ENCODE results near the gene C16orf78. TPM values are rescaled to one million over a fixed set of nuclear protein-coding genes. Genes with fewer than 3 reads are reported as not detected.

The C16orf78 gene
- total and polyA plus RNA-seq, 2 donors (not counting 1 experiment from before 2014, with no cell fraction given), result not detected

GRCh38 chr16:49410226-49410625, 36.6 kb downstream of the C16orf78 start:
- Mint-ChIP-seq H3K4me3 (no peak overlapping the region), H3K27me3 (peaks cover 20% of the 10 kb centered on the region), H3K4me1 (peaks cover 4% of the 10 kb centered on the region), H3K27ac (no peak overlapping the region), H3K9me3 (ENCODE audit: insufficient read depth) (no peaks in the 10 kb centered on the region)
- TF ChIP-seq EZH2 (IDR thresholded peaks at IDR 0.05; ENCODE audit: borderline replicate concordance, insufficient read depth, low read depth, low read length, poor library complexity, severe bottlenecking), result no peak
- TF ChIP-seq CTCF (IDR thresholded peaks at IDR 0.05), result no peak
- Histone ChIP-seq H3K4me2 (replicated peaks; ENCODE audit: low read depth, low read length, poor library complexity, severe bottlenecking) (no peak overlapping the region), H4K20me1 (ENCODE audit: control insufficient read depth, insufficient read depth, low read length, poor library complexity, severe bottlenecking) (no peaks in the 10 kb centered on the region), H3K27ac (ENCODE audit: low read length in 2 of 2) (no peak overlapping the region), H3K4me3 (ENCODE audit: control extremely low read depth in 1 of 5, extremely low read depth in 1 of 5, insufficient read depth in 1 of 5, low read depth in 2 of 5, low read length in 4 of 5) (no peak overlapping the region), H3K79me2 (ENCODE audit: control insufficient read depth, insufficient read depth, low read length) (no peaks in the 10 kb centered on the region), H2AFZ (ENCODE audit: insufficient read depth, low read depth, low read length, poor library complexity, severe bottlenecking) (no peak overlapping the region), H3K27me3 (replicated peaks in 1 of 4; ENCODE audit: control extremely low read depth in 1 of 4, control insufficient read depth in 3 of 4, insufficient read depth in 4 of 4, low read length in 3 of 4) (peaks cover 0 to 3% (median 0%) of the 10 kb centered on the region in 4 experiments), H3K36me3 (replicated peaks in 1 of 2; ENCODE audit: control extremely low read depth in 1 of 2, control insufficient read depth in 1 of 2, extremely low read depth in 1 of 2, insufficient read depth in 2 of 2, low read length in 1 of 2) (no peaks in the 10 kb centered on the region), H3K4me1 (ENCODE audit: control insufficient read depth in 2 of 2, insufficient read depth in 2 of 2, low read length in 2 of 2) (peaks cover 0 to 9% of the 10 kb centered on the region in 2 donors), H3K9me3 (ENCODE audit: control extremely low read depth in 1 of 3, control insufficient read depth in 2 of 3, insufficient read depth in 1 of 3, low read length in 2 of 3) (peaks cover 0 to 5% (median 0%) of the 10 kb centered on the region in 3 donors), H3K9ac (ENCODE audit: low read length) (no peak overlapping the region)
- ATAC-seq (ENCODE audit: low read depth) (no peak), DNase-seq (no peak)
- WGBS (ENCODE audit: insufficient coverage), result 87% methylated on average over 3 of the region's 3 CpGs
- POLR2A ChIA-PET, result no interaction called here
- CTCF ChIA-PET, result interaction anchor here (3.5 kb wide), 1 partner anchor 183 kb away, joined by 25 read pairs; no protein-coding TSS in a partner anchor
- intact Hi-C loops (cut with micrococcal nuclease), result no loop called here

- DNase-seq (no peak), ATAC-seq (ENCODE audit: low read depth) (no peak)
- Mint-ChIP-seq H3K9me3 (ENCODE audit: insufficient read depth) (no peaks in the 10 kb centered on the region), H3K4me1 (peaks cover 4% of the 10 kb centered on the region), H3K27ac (no peak overlapping the region), H3K27me3 (peaks cover 20% of the 10 kb centered on the region), H3K4me3 (no peak overlapping the region)
- TF ChIP-seq CTCF (IDR thresholded peaks at IDR 0.05) (no peak), EZH2 (IDR thresholded peaks at IDR 0.05; ENCODE audit: borderline replicate concordance, insufficient read depth, low read depth, low read length, poor library complexity, severe bottlenecking) (no peak)
- Histone ChIP-seq H3K4me2 (replicated peaks; ENCODE audit: low read depth, low read length, poor library complexity, severe bottlenecking) (no peak overlapping the region), H3K27me3 (replicated peaks in 1 of 4; ENCODE audit: control extremely low read depth in 1 of 4, control insufficient read depth in 3 of 4, insufficient read depth in 4 of 4, low read length in 3 of 4) (peaks cover 0 to 3% (median 0%) of the 10 kb centered on the region in 4 experiments), H3K36me3 (replicated peaks in 1 of 2; ENCODE audit: control extremely low read depth in 1 of 2, control insufficient read depth in 1 of 2, extremely low read depth in 1 of 2, insufficient read depth in 2 of 2, low read length in 1 of 2) (no peaks in the 10 kb centered on the region), H3K79me2 (ENCODE audit: control insufficient read depth, insufficient read depth, low read length) (no peaks in the 10 kb centered on the region), H3K27ac (ENCODE audit: low read length in 2 of 2) (no peak overlapping the region), H3K9ac (ENCODE audit: low read length) (no peak overlapping the region), H2AFZ (ENCODE audit: insufficient read depth, low read depth, low read length, poor library complexity, severe bottlenecking) (no peak overlapping the region), H4K20me1 (ENCODE audit: control insufficient read depth, insufficient read depth, low read length, poor library complexity, severe bottlenecking) (no peaks in the 10 kb centered on the region), H3K4me1 (ENCODE audit: control insufficient read depth in 2 of 2, insufficient read depth in 2 of 2, low read length in 2 of 2) (peaks cover 0 to 9% of the 10 kb centered on the region in 2 donors), H3K4me3 (ENCODE audit: control extremely low read depth in 1 of 5, extremely low read depth in 1 of 5, insufficient read depth in 1 of 5, low read depth in 2 of 5, low read length in 4 of 5) (no peak overlapping the region), H3K9me3 (ENCODE audit: control extremely low read depth in 1 of 3, control insufficient read depth in 2 of 3, insufficient read depth in 1 of 3, low read length in 2 of 3) (peaks cover 0 to 5% (median 0%) of the 10 kb centered on the region in 3 donors)
- ChIA-PET POLR2A (no interaction called here), CTCF (interaction anchor here (1.2 to 1.3 kb wide), 2 partner anchors 27 to 181 kb away, joined by 3 read pairs; no protein-coding TSS in a partner anchor)
- intact Hi-C loops (cut with micrococcal nuclease), result no loop called here
- 85% methylated on average over 11 of the region's 11 CpGs for WGBS (ENCODE audit: insufficient coverage)
Measured at GRCh38 chr16:49411121-49411970, 37.7 kb downstream of the C16orf78 start.

Measured in B cell (primary cell).